Ovary (tissue), 9 donors: ENCODE measurements around the gene PELO. TPM values are rescaled to one million over a fixed set of nuclear protein-coding genes. Genes with fewer than 3 reads are reported as not detected.
"Not testable (repeated sequence)": the region's sequence is repeated elsewhere in the genome, so short reads cannot be mapped to it uniquely, and the experiment has no call there.

Experiments used
- DNase-seq, 5 donors: peaks; one replicate each; pipeline ENCODE4 v3.0.0-alpha.2; 2019 to 2020
- H3K27ac ChIP-seq, 2 donors: fragments of 200-600 bp; one replicate each; pipeline versions ENCODE4 v1.5.1 to v1.8.0; 2019 to 2022
- H3K27me3 ChIP-seq: fragments of 200-600 bp; one replicate; pipeline ENCODE4 v1.8.0; 2022
- H3K36me3 ChIP-seq: fragments of 200-600 bp; sonication (generic); one replicate; pipeline ENCODE4 v1.5.1; 2019
- H3K4me1 ChIP-seq: one replicate; pipeline ENCODE4 v1.8.1; 2013; ENCODE audit warnings: mild to moderate bottlenecking, moderate library complexity; ENCODE audit not compliant: insufficient read depth
- H3K4me3 ChIP-seq: fragments of 200-600 bp; sonication (generic); one replicate; pipeline ENCODE4 v1.5.1; 2017
- H3K9me3 ChIP-seq, 2 donors: fragments of 200-600 bp in 1 of 2; sonication (generic) in 1 of 2; one replicate each; pipeline versions ENCODE4 v1.5.1 to v1.8.1; 2013 to 2019; ENCODE audit warnings: mild to moderate bottlenecking in 1 of 2, moderate library complexity in 1 of 2
- EP300 ChIP-seq: sonication (generic); formaldehyde crosslinking; IDR thresholded peaks from one replicate; pipeline ENCODE4 v1.6.1; 2017; ENCODE audit warnings: antibody characterized with exemption
- POLR2A ChIP-seq: fragments of 450-650 bp; IDR thresholded peaks from one replicate; pipeline ENCODE4 v1.6.1; 2017; ENCODE audit warnings: antibody characterized with exemption, mild to moderate bottlenecking, moderate library complexity
- WGBS, 3 donors: extraction: QIAGEN DNeasy Blood & Tissue Kit in 1 of 3; methylation state at CpG; one replicate each; pipeline versions ENCODE4 v1.1.5 to v1.1.7; 2013 to 2017; 5-methylcytosine and 5-hydroxymethylcytosine counted together
- intact Hi-C, 4 donors: fragments of 100-400 bp; cut with DNase I; formaldehyde crosslinking; loops; one replicate each; pipeline versions ENCODE4 v1.11.0 to v1.15.1; 2022 to 2023
- polyA plus RNA-seq, 2 donors: library from polyadenylated mRNA; stranded (reverse); fragments of 200-250 nt in 1 of 2; fragments of 350-450 nt in 1 of 2; fragmentation: Illumina TruSeq in 1 of 2; extraction: RNeasy Lipid Tissue Mini Kit (QIAGEN cat#74804) in 1 of 2; gene quantifications; one replicate each; pipeline ENCODE4 v1.2.3, GENCODE V29; 2013 to 2014
- total RNA-seq, 7 donors: library from RNA; depleted of rRNA in 2 of 7; stranded (reverse); fragments of >200 nt in 2 of 7; fragmentation: NEBNext Ultra II Directional in 3 of 7; extraction: Animal tissue kit (Norgen Biotek cat#: 25700) in 3 of 7; gene quantifications; one replicate each; pipeline versions ENCODE4 v1.1.0 to v1.2.4, GENCODE V29; 2016 to 2023
- TF ChIP-seq, protein P1 (sequence below), 3 donors: fragments of 450-650 bp in 2 of 3; fragments of 200-600 bp in 1 of 3; IDR thresholded peaks; one replicate each; pipeline versions ENCODE4 v1.5.1 to v1.8.0; 2016 to 2022; ENCODE audit warnings: antibody characterized with exemption in 3 of 3, mild to moderate bottlenecking in 1 of 3
- donor health status: DM: no; HTN: no; CAD: no; lungs with moderate emphysema.
- donor health status: DM: no; HTN: no; CAD: no.
- donor health status: Bipolar disorder and iron deficiency.
- donor health status: DM: yes; HTN: yes; CAD: no.
- donor health status: DM: no; HTN: no; CAD: no.
- donor health status: DM: yes; HTN: yes; CAD: no.

Gene PELO
- total and polyA plus RNA-seq, 9 donors: 6.3 to 19.0 (median 11.8) TPM

DNA sequence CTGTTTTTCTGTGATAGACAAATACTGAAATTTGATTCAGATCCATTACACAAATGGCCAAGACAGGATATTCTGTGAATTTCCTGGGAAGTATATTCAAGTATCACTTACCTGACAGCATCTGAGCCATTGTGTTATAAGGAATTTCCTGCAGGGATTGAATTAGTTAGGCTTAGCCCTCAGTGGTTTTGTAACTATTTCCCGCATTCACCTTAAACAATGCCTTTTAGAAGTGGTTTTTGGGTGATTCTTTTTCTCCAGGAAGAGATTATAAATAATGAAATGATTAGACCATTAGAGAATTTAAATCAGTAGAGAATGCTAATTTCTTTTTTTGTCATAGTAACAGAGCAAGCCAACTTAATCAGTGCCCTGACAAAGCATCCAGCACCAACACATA, 30.6 kb downstream of the PELO start:
- peaks cover 3% of the 10 kb centered on the region for H3K4me1 ChIP-seq
- WGBS, 3 donors: 92 to 94% (median 93%) methylated on average over 1 of the region's 1 CpG
- H3K27ac ChIP-seq: no peak overlapping the region

DNA sequence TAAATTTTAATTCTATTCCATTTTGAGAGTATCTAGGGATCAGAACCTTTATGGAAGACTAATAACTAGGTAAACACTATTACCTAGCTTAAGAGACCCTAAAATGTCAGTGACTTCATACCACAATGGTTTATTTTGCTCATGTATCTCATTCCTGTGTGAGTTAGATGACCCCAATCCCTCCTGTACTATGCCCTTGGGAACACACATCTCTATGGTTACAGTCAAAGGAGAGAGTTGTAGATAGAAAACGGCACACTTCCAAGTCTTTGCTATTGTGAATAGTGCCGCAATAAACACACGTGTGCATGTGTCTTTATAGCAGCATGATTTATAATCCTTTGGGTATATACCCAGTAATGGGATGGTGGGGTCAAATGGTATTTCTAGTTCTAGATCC, 31.1 kb downstream of the PELO start:
- H3K4me3 ChIP-seq, H3K4me1 ChIP-seq, intact Hi-C loops, H3K9me3 ChIP-seq, DNase-seq, H3K27me3 ChIP-seq, H3K36me3 ChIP-seq, H3K27ac ChIP-seq: not testable (repeated sequence)
- 93 to 98% (median 95%) methylated on average over 3 of the region's 3 CpGs for WGBS, 3 donors

More for the DNA sequence above, 30.6 kb downstream of the PELO start:
- no peaks in the 10 kb centered on the region for H3K36me3 ChIP-seq
- H3K9me3 ChIP-seq: no peaks in the 10 kb centered on the region
- no peaks in the 10 kb centered on the region for H3K27me3 ChIP-seq
- H3K4me3 ChIP-seq: no peak overlapping the region
- intact Hi-C loops: no loop called here
- TF ChIP-seq EP300 (no peak), POLR2A (no peak)
- TF ChIP-seq, protein P1, sequence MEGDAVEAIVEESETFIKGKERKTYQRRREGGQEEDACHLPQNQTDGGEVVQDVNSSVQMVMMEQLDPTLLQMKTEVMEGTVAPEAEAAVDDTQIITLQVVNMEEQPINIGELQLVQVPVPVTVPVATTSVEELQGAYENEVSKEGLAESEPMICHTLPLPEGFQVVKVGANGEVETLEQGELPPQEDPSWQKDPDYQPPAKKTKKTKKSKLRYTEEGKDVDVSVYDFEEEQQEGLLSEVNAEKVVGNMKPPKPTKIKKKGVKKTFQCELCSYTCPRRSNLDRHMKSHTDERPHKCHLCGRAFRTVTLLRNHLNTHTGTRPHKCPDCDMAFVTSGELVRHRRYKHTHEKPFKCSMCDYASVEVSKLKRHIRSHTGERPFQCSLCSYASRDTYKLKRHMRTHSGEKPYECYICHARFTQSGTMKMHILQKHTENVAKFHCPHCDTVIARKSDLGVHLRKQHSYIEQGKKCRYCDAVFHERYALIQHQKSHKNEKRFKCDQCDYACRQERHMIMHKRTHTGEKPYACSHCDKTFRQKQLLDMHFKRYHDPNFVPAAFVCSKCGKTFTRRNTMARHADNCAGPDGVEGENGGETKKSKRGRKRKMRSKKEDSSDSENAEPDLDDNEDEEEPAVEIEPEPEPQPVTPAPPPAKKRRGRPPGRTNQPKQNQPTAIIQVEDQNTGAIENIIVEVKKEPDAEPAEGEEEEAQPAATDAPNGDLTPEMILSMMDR (IDR thresholded peaks at IDR 0.05): no peak
- DNase-seq: no peak

DNA sequence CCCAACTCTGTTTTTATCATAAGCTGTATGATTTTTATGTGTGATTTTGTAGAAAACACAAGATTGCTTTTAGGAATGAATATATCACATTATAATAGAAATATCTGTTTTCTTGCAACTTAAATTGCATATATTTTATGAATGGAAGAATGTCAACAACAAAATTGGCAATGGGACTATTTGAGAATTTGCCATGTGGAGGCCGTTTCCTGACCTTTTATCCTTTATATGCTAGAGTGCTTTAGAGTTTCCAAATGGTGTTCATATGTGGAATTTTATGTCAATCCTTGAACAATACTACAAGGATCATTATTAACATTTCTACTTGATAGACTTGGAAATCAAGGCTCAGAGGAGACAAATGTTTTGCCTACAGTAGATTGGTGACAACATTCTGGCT, 34.2 kb downstream of the PELO start:
- intact Hi-C loops: no loop called here
- no peak overlapping the region for H3K27ac ChIP-seq
- H3K9me3 ChIP-seq: no peaks in the 10 kb centered on the region
- 32 to 43% (median 34%) methylated on average over 1 of the region's 1 CpG for WGBS, 3 donors
- TF ChIP-seq POLR2A: no peak
- TF ChIP-seq, protein P1 (IDR thresholded peaks at IDR 0.05): no peak
- TF ChIP-seq EP300: no peak
- peaks cover 3% of the 10 kb centered on the region for H3K4me1 ChIP-seq
- no peak overlapping the region for H3K4me3 ChIP-seq
- DNase-seq: no peak
- H3K36me3 ChIP-seq: no peaks in the 10 kb centered on the region
- no peaks in the 10 kb centered on the region for H3K27me3 ChIP-seq

DNA sequence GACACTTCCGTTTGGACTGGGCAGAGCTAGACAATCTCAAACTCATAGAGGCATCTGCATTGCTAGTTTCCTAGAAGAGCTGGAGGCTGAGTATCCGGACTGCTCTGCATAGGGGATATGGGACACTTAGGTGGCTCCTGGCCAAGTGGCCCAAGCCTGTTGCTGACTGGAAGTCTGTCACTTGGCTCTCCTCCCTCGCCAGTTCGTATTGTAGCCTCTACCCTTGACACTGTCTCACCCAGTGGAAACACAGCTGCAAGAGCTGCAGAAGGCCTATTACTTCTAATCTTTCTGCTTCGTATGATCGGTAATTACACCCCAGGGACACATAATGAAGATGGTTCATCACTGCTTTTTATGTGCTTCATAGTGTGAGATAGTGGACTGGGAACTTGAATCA, 34.7 kb downstream of the PELO start:
- no peak overlapping the region for H3K27ac ChIP-seq
- WGBS, 3 donors: 40 to 52% (median 44%) methylated on average over 6 of the region's 6 CpGs
- DNase-seq: peak in 4 of 5 donors; percentile 26 to 64 (median 50)
- peaks cover 3% of the 10 kb centered on the region for H3K4me1 ChIP-seq
- H3K4me3 ChIP-seq: no peak overlapping the region
- intact Hi-C loops: no loop called here
- no peaks in the 10 kb centered on the region for H3K36me3 ChIP-seq
- TF ChIP-seq EP300 (no peak), POLR2A (no peak)
- TF ChIP-seq, protein P1 (IDR thresholded peaks at IDR 0.05): no peak
- H3K9me3 ChIP-seq: no peaks in the 10 kb centered on the region
- no peaks in the 10 kb centered on the region for H3K27me3 ChIP-seq

DNA sequence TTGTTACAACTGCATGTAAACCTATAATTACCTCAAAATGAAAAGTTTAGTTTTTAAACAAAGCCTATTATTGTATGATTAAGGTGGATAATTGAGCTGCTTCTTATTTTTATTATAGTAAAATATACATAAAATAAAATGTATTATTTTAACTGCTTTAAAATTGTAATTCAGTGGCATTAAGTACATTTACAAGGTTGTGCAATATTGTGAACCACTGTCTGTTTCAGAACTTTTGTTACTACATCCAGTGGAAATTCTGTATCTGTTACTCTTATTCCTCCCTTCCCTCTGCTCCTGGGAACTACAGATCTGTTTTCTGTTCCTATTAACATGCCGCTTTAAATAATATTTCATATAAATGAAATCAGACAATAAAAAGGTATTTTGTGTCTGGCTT, 37.1 kb downstream of the PELO start:
- Histone ChIP-seq H3K4me3 (no peak overlapping the region), H3K9me3 (no peaks in the 10 kb centered on the region), H3K36me3 (no peaks in the 10 kb centered on the region), H3K4me1 (peaks cover 3% of the 10 kb centered on the region), H3K27ac (no peak overlapping the region), H3K27me3 (no peaks in the 10 kb centered on the region)
- TF ChIP-seq, protein P1 (IDR thresholded peaks at IDR 0.05): no peak
- TF ChIP-seq POLR2A (no peak), EP300 (no peak)
- 98 to 99% (median 98%) methylated on average over 1 of the region's 1 CpG for WGBS, 3 donors
- intact Hi-C loops: no loop called here
- no peak for DNase-seq
